GM19240 (cell line): Measurements from ENCODE around the gene CCNY.

Source experiments
- DNase-seq: peaks from one replicate; pipeline ENCODE4 v3.0.0; 2011; ENCODE audit warnings: low spot score; ENCODE audit not compliant: insufficient read length

The CCNY gene

DNA sequence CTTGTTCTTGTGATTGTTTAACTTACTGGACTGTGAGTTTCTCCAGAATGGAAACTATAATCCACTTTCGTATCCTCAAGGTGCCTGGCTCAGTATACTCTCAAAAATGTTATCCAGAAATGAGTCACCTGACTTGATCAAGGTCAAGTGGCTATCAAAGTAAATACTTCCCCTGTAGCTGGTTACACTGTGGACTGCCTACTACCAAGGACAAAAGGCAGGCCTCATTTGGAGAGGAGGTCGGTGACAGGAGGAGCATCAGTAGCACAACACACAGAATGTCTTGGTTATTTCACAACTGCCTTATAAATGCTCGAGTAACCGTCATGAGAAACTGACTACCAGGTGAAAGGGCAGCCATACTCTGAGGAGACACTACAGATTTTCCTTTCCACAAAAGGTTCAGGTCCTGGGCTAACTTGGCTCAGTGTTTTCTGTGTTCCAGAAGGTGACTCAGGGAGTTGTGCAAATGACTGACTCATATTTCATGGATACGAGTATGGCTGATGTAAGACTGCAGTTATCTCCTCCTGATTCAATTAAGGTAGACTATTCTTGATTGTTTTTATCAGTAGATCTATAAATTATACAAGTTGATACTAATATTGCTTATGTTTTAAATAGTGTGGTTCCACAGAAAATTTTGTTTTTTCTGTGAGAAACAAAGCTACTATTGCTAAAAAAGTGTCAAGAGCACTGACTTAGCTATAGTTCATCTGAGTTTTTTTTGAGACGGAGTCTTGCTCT, 4.2 kb upstream of the CCNY start:
- no peak for DNase-seq

GRCh38 chr10:35334297-35334696, 2.0 kb upstream of the CCNY start:
- DNase-seq: no peak

DNA sequence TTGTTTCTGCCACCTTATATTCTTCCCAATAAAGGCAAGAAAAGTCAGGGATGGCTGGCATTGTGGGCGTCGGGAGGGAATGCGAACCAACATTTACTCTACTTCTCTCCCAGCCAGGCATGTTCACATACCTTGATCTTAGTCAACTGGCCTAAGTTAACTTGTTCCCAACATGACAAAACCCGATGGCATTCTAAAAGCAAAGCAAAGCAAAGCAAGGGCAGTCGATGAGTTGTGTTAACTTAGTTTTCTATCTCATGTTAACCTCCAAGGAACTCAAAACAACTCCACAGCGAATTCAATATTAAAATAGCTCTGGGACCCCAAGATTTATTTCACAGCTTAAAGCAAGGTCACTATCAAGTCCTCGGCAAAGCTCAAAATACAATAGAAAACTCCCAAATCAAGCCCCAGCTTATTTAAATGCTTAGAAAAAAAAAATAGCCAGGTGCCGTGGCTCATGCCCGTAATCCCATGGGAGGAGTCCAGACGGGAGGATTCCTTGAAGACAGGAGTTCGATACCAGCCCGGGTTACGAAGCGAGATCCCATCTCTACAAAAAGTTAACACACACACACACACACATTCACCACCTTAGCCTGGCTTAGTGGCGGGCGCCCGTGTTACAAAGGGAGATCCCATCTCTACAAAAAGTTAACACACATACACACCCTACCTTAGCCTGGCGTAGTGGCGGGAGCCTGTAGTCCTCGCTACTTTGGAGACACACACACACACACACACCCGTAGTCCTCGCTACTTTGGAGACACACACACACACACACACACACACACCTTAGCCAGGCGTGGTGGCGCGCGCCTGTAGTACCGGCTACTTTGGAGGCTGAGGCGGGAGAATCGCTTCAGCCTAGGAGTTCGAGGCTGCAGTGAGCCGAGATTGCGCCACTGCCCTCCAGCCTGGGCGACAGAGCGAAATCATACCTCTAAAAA, 901 bp upstream of the CCNY start:
- DNase-seq: no peak

GRCh38 chr10:35336921-35337823, 863 bp downstream of the CCNY start:
- no peak for DNase-seq

DNA sequence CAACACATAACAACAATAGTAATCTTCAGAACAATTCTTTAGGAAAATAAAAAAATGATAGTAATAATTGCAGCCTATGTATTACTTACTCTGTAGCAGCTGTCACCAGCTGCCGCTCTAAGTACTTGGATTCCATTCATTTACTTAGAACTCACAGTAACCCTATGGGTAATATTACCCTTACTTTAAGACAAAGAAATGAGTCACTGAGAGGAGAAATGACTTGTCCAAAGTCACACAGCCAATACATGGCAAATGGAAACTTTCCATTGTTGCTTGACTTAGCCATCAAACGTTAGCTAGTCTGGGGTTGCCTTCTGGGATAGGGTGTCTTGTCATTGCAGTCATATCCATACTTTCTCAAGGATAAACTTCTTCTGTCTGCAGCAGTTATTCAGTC, 3.6 kb downstream of the CCNY start:
- no peak for DNase-seq

DNA sequence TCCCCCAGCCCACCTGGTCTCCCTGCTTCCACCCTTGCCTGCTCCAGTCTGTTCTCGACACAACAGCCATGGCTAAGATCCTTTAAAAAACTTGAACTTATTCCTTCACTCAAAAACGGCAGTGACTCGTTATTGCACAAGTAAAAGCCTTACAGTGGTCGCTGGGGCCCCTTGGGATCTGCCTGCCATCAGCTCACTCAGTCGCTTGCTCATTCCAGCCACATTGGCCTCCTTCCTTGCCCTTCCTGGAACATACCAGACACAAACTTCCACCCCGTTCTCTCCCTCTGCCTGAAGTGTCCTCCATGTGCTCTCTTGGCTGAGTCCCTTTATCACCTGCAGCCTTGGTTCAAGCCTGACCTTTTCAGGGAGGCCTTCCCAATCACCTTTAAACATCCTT, 4.7 kb downstream of the CCNY start:
- DNase-seq: no peak

GRCh38 chr10:35341521-35341920, 5.2 kb downstream of the CCNY start:
- DNase-seq: peak; percentile 56

DNA sequence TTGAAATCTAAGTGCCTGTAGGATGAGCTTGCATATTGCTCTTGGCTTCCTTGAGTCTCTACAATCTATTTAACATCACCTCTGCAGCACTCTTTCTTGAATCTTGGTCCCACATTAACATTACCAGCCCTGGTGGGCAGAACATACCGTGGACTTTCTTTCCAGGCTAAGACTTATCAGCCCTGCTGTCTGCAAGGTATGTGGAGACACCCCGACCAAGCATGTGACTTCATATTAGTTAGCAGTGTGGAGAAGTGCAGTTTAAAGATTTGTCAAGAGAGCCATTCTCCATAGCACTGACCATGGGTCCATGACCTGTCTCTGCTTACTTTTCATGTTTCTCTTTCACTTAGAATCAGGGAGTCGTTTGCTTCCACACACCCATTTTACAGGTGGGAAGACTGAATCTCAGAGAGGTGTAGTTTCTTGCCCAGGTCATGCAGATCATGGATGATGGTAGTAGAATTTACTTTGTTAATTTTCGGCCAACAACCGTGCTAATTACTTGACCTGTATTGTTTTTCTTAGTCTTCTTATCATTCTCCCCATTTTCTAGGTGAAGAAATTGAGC, 6.0 kb downstream of the CCNY start:
- no peak for DNase-seq

GRCh38 chr10:35343739-35344138, 7.4 kb downstream of the CCNY start:
- DNase-seq: no peak

- DNase-seq: no peak
Observed at GRCh38 chr10:35345383-35345742, 9.1 kb downstream of the CCNY start.

DNA sequence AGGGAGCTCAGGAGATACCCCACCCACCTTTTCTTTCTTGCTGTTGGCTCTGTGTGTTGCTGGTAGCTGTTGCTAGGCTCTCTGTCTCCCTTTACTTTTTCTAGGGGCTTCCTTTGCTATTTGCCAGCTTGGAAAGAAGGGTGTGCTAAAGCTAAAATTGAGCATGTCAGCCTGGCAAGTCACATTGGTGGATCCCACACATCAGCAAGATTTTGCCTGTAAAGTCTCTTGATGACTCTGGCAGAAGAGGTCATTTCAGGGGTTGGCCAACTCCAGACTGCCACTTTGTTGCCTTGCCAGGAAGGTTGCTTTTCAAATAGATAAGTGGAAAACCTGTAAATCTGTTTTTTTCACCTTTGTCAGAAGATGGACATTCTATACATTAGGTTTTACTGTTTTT, 9.9 kb downstream of the CCNY start:
- no peak for DNase-seq

GRCh38 chr10:35347121-35347562, 10.8 kb downstream of the CCNY start:
- DNase-seq: no peak

- no peak for DNase-seq
Observed at GRCh38 chr10:35347899-35348608, 11.7 kb downstream of the CCNY start.

DNA sequence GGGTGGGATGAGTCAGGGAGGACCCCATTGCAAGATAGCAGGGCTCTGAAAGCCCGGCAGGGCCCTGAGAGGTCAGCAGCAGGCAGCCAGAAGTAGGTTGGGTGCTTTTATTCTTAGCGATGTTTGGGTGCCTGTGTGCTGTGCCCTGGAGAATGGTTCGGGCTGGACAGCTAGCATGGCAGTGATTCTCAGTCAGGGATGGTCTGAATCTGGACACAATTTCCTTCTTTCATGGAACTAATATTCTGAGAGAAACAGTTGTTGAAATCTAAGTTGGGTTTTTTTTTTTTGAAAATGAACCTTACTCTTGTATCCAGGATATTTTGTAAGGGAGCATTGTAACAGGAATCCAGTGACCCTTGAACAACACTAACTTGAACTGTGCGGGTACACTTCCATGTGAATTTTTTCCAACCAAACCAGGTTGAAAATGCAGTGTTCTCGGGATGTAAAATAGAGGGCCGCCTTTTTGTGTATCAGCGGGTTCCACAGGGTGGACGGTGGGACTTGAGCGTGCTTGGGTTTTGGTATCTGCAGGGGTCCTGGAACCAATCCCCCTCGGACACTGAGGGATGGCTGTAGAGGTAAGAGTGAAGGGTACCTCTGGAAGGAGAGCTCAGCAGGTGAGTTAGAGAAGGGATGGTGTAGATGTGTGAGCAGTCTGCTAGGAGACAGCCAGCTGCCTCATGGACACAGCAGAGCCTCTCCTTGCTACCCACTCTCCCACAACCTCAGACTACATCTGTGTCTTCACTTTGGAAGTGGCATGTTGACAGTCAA, 12.5 kb downstream of the CCNY start:
- DNase-seq: no peak

GRCh38 chr10:35349389-35349915, 13.1 kb downstream of the CCNY start:
- DNase-seq: no peak

GRCh38 chr10:35351021-35351420, 14.7 kb downstream of the CCNY start:
- no peak for DNase-seq

GRCh38 chr10:35352097-35352496, 15.8 kb downstream of the CCNY start:
- no peak for DNase-seq

- DNase-seq: no peak
Observed at GRCh38 chr10:35352512-35352911, 16.2 kb downstream of the CCNY start.

DNA sequence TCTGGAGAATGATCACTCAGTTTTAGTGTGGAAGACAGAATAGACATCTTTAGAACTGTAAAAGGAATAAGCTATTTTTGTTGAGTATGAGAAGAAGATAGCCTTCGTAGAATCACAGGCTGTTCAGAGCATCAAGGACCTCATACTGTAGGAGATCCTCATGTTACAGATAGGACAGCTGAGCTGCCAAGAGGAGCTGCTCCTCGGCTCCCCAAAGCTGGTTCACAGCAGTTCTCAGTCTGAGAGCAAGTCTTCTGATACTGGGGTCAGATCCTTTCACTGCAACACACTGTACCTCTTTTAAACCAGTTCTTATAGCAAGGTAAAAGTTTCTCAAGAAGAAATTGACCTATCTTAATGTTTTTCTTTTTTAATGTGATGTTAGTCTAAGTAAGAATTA, 17.1 kb downstream of the CCNY start:
- DNase-seq: no peak

- no peak for DNase-seq
Observed at GRCh38 chr10:35353805-35354204, 17.5 kb downstream of the CCNY start.
